Subcutaneous abdominal adipose tissue (tissue), 5 donors: ENCODE measurements around the gene CLSTN2.

Experiments
- H3K27ac ChIP-seq: one replicate; pipeline ENCODE4 v1.7.0; 2013; ENCODE audit warnings: low read depth, mild to moderate bottlenecking, inconsistent platforms, low read length, moderate library complexity
- H3K27me3 ChIP-seq, 5 donors: one replicate each; pipeline ENCODE4 v1.7.0; 2013; ENCODE audit warnings: low read length in 5 of 5, inconsistent platforms in 1 of 5; ENCODE audit not compliant: control insufficient read depth in 5 of 5, insufficient read depth in 4 of 5
- H3K36me3 ChIP-seq, 5 donors: one replicate each; pipeline ENCODE4 v1.7.0; 2013; ENCODE audit warnings: low read length in 5 of 5; ENCODE audit not compliant: control insufficient read depth in 5 of 5, insufficient read depth in 5 of 5
- H3K4me1 ChIP-seq, 5 donors: one replicate each; pipeline ENCODE4 v1.7.0; 2013; ENCODE audit warnings: low read length in 5 of 5, mild to moderate bottlenecking in 3 of 5, moderate library complexity in 1 of 5; ENCODE audit not compliant: control insufficient read depth in 5 of 5, insufficient read depth in 5 of 5
- H3K4me3 ChIP-seq, 5 donors: one replicate each; pipeline ENCODE4 v1.7.0; 2013; ENCODE audit warnings: low read length in 5 of 5, low read depth in 1 of 5
- H3K9ac ChIP-seq, 5 donors: one replicate each; pipeline ENCODE4 v1.7.0; 2013; ENCODE audit warnings: low read length in 5 of 5, mild to moderate bottlenecking in 4 of 5, moderate library complexity in 3 of 5
- H3K9me3 ChIP-seq, 5 donors: one replicate each; pipeline ENCODE4 v1.7.0; 2013; ENCODE audit warnings: low read length in 5 of 5; ENCODE audit not compliant: control insufficient read depth in 5 of 5
- donor health status: healthy.
- donor health status: healthy.
- donor health status: healthy.
- donor health status: healthy.
- donor health status: healthy.

Gene CLSTN2

DNA sequence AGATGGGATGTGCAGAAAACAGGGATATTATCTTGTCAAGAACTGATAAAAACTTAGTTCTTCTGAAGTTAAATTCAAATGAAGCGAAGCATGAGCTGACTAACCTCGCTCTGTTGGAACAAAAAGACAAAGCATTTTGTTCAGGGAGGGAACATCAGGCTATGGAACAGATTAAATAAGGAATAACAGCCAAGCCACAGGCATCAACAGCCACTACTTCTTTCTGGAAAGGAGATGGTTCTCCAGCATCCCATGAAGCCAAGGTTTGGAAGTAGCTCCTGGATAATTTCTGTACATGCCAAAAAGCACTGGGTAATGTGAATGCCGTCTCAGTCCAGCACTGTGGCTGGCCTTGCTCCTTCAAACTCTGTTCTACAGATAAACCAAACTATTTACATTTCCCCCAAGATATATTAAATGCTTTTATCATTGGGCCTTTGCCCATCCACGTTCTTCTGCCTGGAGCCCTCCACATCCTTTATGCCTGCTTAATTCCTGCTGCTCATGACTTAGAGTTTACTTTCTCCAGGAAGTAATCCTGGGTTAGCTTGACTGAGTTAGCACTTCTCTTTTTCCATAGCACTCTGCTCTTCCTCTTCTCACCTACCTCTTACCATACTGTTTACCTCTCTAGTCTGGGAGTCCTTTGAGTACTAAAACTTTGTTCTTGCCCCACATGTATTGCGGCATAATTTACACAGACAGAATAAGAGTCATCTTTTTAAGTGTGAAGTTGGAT lies 232.0 kb downstream of the CLSTN2 start:
- Histone ChIP-seq H3K36me3 (no peaks in the 10 kb centered on the region), H3K4me3 (no peak overlapping the region), H3K27ac (no peak overlapping the region), H3K27me3 (no peaks in the 10 kb centered on the region), H3K9ac (no peak overlapping the region), H3K9me3 (peaks cover 0 to 4% (median 0%) of the 10 kb centered on the region in 5 donors), H3K4me1 (peaks cover 0 to 15% (median 3%) of the 10 kb centered on the region in 5 donors)

DNA sequence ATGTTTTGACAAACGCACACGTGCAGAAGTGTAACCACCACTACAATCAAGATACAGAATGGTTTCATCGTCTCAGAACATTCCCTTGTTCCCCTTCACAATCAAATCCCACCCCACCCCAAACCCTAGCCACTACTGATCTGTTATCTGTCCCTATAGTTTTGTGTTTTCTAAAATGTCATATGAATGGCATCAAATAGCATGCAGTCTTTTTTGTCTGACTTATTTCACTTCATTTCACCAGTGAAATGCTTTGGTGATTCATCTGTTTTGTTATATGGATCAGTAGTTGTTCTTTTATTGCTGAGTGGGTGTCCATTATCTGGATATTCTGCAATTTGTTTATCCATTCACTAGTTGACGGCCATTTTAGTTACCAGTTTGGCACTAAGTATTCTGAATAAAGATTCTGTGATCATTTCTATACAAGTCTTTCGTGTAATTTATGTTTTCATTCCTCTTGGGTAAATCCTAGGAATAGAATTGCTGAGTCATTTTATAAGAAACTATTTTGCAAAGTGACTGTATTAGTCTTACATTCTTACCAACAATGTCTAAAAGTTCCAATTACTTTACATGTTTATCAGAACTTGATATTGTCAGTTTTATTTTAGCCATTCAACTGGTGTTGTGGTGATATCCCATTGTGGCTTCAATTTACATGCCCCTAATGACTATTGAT lies 232.8 kb downstream of the CLSTN2 start:
- Histone ChIP-seq H3K4me1 (peaks cover 0 to 15% (median 3%) of the 10 kb centered on the region in 5 donors), H3K4me3 (no peak overlapping the region), H3K27ac (no peak overlapping the region), H3K27me3 (no peaks in the 10 kb centered on the region), H3K9ac (no peak overlapping the region), H3K36me3 (no peaks in the 10 kb centered on the region), H3K9me3 (peaks cover 0 to 4% (median 0%) of the 10 kb centered on the region in 5 donors)

DNA sequence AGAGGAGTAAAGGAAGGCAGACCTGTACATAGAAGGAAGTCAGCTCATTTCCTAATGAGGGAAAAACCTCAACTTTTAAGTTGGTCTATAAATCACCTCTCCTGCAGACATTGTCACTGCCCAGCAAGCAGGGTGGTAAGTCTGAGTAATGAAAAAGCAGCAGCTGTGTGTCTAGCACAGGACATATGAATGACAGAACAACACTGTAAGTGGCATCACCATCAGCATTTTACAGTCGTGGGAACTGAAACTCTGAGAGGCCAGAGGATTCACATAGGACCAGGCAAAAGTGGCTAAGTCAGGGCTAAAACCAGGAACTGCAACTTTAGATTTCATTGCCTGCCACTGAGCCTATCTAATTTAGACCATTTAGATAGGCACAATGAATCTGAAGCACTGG lies 235.6 kb downstream of the CLSTN2 start:
- no peaks in the 10 kb centered on the region for H3K36me3 ChIP-seq
- no peak overlapping the region for H3K9ac ChIP-seq
- no peak overlapping the region for H3K4me3 ChIP-seq
- H3K9me3 ChIP-seq: peaks cover 0 to 4% (median 0%) of the 10 kb centered on the region in 5 donors
- H3K27ac ChIP-seq: no peak overlapping the region
- H3K4me1 ChIP-seq: peaks cover 0 to 15% (median 3%) of the 10 kb centered on the region in 5 donors
- H3K27me3 ChIP-seq: no peaks in the 10 kb centered on the region

DNA sequence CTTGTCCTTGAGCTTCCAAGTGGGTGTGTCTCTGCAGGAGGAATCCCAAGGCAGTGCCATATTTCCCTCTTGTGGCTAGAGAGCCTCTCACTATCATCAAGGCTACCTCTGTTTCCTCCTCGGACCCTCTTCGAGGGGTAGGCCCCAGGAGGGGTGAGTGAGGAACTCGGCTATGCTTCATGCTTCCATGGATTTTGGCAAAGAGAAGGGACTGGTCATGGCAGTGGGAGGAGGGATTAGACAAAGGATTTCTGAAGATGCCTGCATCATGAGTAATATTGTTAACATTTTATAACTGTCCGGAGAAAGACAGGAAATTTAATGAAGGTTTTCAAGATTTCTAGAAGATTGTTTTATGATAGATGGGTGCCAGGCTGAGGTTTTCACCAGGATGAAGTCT lies 241.5 kb downstream of the CLSTN2 start:
- no peaks in the 10 kb centered on the region for H3K9me3 ChIP-seq
- H3K9ac ChIP-seq: no peak overlapping the region
- peaks cover 0 to 4% (median 0%) of the 10 kb centered on the region in 5 donors for H3K4me1 ChIP-seq
- H3K27ac ChIP-seq: no peak overlapping the region
- peaks cover 0 to 7% (median 0%) of the 10 kb centered on the region in 5 donors for H3K36me3 ChIP-seq
- no peaks in the 10 kb centered on the region for H3K27me3 ChIP-seq
- no peak overlapping the region for H3K4me3 ChIP-seq

DNA sequence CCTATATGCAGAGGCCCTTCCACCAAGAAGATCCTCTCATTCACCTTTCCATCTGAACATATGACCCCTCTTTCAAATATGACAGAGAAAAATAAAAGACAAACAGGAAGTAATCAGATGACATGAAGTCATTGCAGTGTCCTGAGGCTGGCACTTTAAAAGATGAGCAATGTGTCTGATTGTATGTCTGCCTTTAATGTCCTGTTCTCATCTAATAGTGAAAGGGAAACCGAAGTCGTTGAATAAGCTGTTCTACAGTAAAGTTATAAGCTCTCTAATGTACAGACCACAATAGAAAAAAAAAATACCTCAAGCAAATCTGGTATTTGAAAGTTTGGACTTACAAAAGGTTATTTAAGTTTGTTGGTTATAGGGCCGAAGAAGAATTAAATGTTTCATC lies 243.0 kb downstream of the CLSTN2 start:
- H3K9ac ChIP-seq: no peak overlapping the region
- H3K4me3 ChIP-seq: no peak overlapping the region
- no peaks in the 10 kb centered on the region for H3K9me3 ChIP-seq
- no peak overlapping the region for H3K27ac ChIP-seq
- H3K27me3 ChIP-seq: no peaks in the 10 kb centered on the region
- peaks cover 0 to 4% (median 0%) of the 10 kb centered on the region in 5 donors for H3K4me1 ChIP-seq
- H3K36me3 ChIP-seq: peaks cover 0 to 7% (median 0%) of the 10 kb centered on the region in 5 donors

DNA sequence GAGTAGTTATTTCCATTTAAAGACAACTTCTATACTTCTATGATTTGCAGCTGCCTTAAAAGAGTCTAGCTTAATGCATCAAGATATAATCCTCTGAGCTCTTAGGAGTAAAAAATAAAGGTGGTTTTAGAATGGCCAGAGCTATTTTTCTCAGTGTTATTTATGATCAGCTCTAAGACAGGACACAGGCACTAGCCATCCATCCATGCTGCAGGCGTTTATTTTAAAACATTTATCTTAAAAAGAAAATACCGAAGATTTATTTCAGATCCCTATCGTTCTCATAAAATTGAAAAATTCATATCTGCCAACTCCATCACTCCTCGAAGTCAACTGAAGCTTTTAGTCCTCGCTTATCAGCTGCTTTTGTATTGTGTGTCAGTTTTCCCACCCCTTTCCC lies 243.5 kb downstream of the CLSTN2 start:
- Histone ChIP-seq H3K36me3 (peaks cover 0 to 7% (median 0%) of the 10 kb centered on the region in 5 donors), H3K9me3 (no peaks in the 10 kb centered on the region), H3K27ac (no peak overlapping the region), H3K4me3 (no peak overlapping the region), H3K4me1 (peaks cover 0 to 4% (median 0%) of the 10 kb centered on the region in 5 donors), H3K27me3 (no peaks in the 10 kb centered on the region), H3K9ac (no peak overlapping the region)

DNA sequence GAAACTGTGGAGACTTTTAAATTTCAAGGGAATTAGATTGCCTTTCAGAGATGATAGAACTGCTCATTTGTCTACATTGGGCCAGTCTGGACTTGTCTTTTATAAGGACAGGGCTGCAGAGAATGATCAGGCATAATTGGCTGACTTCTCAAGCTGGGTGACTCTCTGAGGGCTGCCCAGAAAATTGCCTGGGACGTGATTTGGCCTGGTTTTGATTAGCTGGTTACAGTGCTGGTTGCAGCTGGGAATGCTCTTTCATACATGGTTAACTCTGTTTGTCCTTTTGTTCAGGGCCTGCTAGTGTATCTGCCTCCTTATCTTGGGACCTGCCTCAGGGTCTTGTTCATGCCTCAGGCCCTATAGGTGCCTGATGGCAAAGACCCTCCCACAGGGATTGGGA lies 245.6 kb downstream of the CLSTN2 start:
- Histone ChIP-seq H3K27ac (no peak overlapping the region), H3K9ac (no peak overlapping the region), H3K4me1 (peaks cover 0 to 4% (median 0%) of the 10 kb centered on the region in 5 donors), H3K4me3 (no peak overlapping the region), H3K27me3 (no peaks in the 10 kb centered on the region), H3K9me3 (no peaks in the 10 kb centered on the region), H3K36me3 (peaks cover 0 to 7% (median 0%) of the 10 kb centered on the region in 5 donors)

DNA sequence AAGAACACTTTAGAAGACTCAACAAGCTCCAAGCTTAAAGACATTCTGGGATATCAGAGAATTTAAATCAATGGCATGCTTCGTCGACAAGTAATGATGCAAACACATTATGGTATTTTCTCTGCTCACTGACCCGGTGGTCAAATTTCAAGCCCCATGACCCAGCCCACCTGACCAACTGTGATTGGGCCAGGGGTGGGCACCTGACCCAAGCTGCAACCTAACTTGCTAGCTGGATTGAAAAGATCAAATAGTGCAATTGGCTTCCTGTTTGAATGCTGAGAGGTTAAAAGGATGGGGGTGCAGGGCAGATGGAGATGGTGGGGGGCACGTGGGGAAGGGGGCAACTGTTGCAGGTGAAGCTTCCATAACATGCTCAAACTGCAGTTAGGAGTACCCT lies 250.4 kb downstream of the CLSTN2 start:
- no peak overlapping the region for H3K9ac ChIP-seq
- no peaks in the 10 kb centered on the region for H3K27me3 ChIP-seq
- no peak overlapping the region for H3K27ac ChIP-seq
- H3K4me3 ChIP-seq: no peak overlapping the region
- no peaks in the 10 kb centered on the region for H3K36me3 ChIP-seq
- H3K9me3 ChIP-seq: no peaks in the 10 kb centered on the region
- peaks cover 0 to 21% (median 10%) of the 10 kb centered on the region in 5 donors for H3K4me1 ChIP-seq

DNA sequence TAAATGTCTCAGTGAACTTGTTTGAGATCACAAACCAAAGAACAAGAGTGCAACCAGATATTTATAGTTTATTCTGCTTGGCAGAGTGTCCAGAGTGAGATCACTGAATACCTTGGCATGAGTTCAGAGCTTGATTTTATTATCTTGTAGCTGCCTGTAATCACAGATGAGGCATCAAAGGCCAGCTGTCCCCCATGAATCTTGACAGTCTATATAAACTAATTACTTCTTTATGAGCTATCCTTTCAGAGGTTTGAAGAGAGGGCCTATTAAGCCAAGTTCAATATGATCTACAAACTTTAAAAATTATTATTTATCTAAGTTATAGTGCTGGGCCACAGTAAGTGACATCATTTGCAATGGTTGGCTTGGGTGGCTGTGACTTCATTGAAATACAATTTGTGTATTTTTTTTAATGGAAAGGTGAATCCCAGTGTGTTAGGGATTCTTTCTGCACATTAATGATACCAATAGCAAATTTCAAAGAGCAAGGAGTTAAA lies 251.5 kb downstream of the CLSTN2 start:
- no peaks in the 10 kb centered on the region for H3K27me3 ChIP-seq
- no peaks in the 10 kb centered on the region for H3K9me3 ChIP-seq
- H3K27ac ChIP-seq: peak overlapping the region; percentile 5
- no peak overlapping the region for H3K9ac ChIP-seq
- H3K4me3 ChIP-seq: no peak overlapping the region
- peaks cover 0 to 17% (median 10%) of the 10 kb centered on the region in 5 donors for H3K4me1 ChIP-seq
- H3K36me3 ChIP-seq: no peaks in the 10 kb centered on the region

DNA sequence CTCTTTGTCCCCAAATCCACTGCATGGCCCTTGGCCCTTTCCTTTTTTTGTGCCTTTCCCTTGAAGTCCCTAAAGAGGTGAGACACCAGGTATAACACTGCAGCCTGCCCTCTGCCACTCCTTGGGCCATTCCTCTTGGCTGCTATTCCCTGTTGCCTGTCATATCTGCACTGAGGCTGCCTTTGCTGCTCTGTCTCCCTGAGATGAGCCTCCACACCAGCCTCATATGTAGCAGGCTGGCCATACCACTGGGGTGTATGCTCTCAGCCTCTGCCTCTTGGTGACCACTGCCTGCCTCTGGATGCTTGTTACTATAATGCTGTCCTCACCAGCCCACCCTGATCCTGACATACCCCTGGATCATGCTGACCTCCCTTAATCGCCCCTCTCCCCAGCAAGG lies 252.0 kb downstream of the CLSTN2 start:
- H3K4me3 ChIP-seq: no peak overlapping the region
- H3K9ac ChIP-seq: no peak overlapping the region
- no peaks in the 10 kb centered on the region for H3K9me3 ChIP-seq
- no peak overlapping the region for H3K27ac ChIP-seq
- peaks cover 0 to 17% (median 10%) of the 10 kb centered on the region in 5 donors for H3K4me1 ChIP-seq
- H3K36me3 ChIP-seq: no peaks in the 10 kb centered on the region
- H3K27me3 ChIP-seq: no peaks in the 10 kb centered on the region
